GM19025 (cell line): ENCODE results near the gene ZNF511.
"Not testable (repeated sequence)": the region's sequence is repeated elsewhere in the genome, so short reads cannot be mapped to it uniquely, and the experiment has no call there.

Experiments used
- ATAC-seq: cut with Tn5 transposase; IDR thresholded peaks from one replicate; pipeline ENCODE4 v1.9.1; 2021; ENCODE audit warnings: mild to moderate bottlenecking, low read depth, moderate library complexity; ENCODE audit not compliant: unreplicated experiment

Gene ZNF511

DNA sequence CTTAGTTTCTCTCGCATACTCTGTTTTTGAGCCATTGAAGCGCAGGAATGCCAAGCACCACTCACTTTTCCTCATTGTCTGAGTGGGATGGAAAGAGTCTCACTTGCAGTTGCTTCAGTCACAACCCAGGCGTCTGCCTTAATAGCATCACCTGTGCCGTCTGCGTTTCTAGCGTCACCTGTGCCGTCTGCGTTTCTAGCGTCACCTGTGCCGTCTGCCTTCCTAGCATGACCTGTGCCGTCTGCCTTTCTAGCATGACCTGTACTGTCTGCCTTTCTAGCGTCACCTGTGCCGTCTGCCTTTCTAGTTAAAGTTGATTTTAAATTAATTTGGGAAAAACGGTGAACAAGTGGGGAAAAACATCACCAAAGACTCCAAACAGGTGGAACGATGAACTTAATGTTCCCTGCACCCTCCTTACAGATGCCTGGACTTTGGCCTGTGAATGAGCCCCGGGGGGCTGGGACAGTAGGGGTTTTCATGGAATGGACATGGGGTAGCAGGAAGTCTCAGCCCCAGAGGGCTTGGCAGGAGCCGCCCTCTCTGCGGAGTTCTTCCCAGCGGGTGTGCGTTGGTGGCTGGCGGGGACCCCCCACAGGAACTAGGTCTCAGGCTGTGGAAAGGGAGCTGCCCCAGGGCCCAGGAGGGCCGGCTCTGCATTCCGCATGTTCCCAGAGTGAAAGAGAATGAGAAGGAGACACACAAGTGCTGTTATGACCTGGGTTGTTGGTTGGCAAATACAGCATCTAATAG is 3.5 kb downstream of the ZNF511 start:
- no peak for ATAC-seq

DNA sequence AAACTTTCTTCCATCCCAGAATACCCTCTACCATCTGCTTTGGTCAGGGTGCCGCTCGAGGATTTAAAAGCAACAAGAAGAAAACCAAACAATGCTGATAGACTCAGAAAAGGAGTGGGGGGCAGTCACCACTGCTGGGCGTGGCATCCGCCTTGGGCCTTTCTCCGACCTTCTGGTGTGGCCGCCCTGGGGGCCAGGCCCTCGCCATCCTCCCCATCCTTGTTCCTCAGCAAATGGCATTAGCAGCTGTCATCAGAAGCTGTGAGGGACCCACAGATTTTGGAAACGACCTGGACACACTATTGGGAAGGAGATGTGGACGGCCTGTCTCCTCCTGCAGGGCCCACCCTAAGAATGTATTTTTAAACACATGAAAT is 4.0 kb downstream of the ZNF511 start:
- ATAC-seq, result no peak

DNA sequence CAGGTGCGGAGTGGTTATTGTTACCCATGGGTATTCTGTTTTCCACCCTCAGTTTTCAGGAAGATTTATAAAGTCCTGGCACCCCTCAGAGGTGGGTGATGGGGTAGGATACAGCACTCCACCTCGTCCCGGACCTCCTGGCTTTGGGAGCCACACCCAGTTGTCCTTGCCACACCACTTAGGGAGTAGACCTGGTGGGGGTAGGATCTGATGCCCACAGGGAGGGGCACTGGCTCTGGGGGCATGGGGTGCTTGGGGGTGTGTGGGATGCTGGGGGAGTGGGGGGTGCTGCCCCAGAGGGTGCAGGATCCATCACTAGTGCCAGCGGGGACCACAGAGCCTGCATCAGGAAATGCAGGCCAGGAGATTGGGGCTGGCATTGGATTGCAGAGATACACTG is 4.5 kb downstream of the ZNF511 start:
- ATAC-seq, result no peak

DNA sequence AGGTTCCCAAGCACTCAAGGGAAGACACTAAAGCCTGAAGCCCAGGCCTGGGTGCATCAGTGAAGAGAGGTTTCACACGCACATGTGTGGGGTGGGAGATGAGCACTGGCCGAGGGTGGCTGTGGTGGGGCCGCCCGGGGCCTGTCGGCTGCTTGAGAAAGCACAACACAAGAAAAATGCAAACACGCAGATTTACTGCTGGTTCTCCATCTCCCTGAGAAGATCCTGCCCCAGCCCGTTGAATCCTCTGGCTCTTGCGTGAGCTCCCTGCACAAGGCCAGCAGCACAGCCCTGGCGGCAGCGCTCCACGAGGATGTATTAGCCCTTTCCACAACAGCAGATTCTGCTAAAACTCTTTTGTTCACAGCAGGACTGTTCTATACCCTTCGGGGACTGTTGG is 6.2 kb downstream of the ZNF511 start:
- ATAC-seq, result no peak

DNA sequence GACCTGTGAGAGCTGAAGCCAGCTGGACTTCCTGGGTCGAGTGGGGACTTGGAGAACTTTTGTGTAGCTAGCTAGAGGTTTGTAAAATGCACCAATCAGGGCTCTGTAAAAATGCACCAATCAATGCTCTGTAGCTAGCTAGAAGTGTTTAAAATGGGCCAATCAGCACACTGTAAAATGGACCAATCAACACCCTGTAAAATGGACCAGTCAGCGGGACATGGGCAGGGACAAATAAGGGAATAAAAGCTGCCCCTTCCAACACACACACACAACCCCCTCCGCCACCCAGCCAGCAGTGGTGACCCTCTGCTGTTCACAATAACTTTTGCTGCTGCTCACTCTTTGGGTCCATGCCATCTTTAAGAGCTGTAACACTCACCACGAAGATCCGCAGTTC is 7.1 kb downstream of the ZNF511 start:
- ATAC-seq, result no peak

DNA sequence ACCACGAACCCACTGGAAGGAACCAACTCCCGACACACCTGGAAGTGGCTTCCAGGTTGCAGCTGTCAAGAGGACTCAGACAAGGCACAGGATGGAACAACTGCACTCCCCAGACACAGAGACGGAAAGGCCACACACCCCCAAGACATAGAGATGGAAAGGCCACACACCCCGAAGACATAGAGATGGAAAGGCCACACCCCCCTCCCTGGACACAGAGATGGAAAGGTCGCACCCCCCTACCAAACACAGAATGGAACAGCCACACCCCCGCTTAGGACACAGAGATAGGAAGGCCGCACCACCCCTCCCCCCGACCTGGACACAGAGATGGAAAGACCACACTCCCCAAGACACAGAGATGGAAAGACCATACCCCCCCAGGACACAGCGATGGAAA is 7.6 kb downstream of the ZNF511 start:
- ATAC-seq, result no peak

DNA sequence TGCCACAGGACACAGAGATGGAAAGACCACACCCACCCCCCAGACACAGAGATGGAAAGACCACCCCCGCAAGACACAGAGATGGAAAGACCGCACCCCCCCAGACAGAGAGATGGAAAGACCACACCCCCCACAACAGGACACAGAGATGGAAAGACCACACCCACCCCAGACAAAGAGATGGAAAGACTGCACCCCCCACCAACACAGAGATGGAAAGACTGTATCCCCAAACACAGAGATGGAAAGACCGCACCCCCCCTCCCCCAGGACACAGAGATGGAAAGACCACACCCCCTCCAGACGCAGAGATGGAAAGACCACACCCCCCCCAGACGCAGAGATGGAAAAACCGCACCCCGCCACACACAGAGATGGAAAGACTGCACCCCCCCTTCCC is 8.0 kb downstream of the ZNF511 start:
- no peak for ATAC-seq

DNA sequence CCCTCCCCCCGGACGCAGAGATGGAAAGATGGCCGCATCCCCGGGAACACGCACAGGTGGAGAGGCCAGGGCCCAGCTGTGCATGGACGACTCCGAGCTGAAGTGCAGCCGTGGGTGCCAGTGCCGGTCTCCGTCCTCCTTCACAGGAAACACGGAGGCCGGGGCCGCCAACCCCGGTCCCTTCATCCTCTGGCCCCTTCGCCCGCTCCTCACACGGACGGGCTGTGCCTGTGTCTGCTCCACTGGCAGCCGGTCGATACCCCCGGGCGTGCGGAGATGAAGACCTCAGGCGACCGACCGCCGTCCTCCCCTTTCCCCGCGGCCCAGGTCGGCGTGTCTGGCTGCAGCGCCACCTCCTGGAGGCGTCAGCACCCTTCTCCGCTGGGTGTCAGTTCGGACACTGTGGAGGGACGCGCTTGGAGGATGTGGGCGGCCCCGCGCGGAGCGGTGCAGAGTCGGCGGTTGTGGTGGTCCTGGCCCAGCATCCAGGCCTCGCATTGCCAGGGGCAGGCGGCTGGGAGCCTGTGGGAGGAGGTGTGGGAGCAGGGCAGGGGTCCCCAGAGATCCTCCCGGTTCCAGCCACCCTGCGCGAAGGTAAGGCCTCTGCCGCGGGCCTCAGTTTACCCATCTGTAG is 9.9 kb downstream of the ZNF511 start:
- no peak for ATAC-seq

DNA sequence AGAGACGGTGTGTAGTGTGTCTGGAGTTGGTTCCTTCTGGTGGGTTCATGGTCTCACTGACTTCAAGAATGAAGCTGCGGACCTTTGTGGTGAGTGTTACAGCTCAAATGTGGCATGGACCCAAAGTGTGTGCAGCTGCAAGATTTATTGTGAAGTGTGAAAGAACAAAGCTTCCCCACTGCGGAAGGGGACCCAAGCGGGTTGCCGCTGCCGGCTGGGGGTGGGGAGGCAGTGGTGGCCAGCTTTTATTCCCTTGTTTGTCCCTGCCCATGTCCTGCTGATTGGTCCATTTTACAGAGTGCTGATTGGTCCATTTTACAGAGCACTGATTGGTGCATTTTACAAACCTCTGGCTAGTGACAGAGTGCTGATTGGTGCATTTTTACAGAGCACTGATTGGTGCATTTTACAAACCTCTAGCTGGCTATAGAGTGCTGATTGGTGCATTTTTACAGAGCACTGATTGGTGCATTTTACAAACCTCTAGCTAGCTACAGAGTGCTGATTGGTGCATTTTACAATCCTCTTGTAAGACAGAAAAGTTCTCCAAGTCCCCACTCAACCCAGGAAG is 12.2 kb downstream of the ZNF511 start:
- ATAC-seq, result not testable (repeated sequence)

DNA sequence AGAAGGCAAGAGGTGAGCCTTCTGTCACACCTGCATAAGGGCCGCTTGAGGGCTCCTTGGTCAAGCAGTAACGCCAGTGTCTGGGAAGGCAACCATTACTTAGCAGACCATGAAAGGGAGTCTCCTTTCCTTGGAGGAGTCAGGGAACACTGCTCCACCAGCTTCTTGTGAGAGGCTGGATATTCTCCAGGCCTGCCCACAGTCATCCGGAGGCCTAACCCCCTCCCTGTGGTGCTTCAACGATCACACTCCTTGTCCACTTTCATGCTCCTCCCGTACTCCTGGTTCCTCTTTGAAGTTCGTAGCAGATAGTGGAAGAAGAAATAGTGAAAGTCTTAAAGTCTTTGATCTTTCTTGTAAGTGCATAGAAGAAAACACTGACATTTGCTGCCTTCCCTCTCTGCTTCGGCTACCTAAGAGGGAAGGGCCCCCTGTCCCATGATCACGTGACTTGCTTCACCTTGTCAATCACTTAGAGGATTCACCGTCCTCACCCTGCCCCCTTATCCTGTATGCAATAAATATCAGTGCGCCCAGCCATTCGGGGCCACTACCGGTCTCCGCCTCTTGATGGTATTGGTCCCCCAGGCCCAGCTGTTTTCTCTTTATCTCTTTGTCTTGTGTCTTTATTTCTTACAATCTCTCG is 13.5 kb downstream of the ZNF511 start:
- not testable (repeated sequence) for ATAC-seq

DNA sequence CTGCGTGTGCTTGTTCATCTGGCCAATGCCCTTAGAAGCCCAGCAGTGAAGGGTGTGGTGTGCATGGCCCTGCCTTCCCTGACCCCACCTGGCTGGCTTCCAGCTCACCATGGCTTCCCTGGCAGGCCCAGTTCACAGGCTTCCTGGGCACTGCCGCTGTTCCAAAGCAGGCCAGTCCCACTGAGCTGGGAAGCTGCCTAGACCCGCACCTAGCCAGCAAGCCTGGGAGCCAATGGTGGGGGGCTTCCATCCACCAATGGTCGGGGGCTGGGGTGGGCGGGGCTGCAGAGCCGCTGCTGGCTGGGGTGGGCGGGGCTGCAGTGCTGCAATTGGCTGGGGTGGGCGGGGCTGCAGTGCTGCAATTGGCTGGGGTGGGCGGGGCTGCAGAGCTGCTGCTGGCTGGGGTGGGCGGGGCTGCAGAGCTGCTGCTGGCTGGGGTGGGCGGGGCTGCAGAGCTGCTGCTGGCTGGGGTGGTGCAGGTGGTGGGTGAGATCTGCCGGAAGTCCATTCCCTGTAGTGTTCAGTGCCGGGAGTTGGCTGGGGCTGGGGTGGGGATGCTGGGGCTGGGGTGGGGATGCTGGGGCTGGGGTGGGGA is 15.6 kb downstream of the ZNF511 start:
- no peak for ATAC-seq

DNA sequence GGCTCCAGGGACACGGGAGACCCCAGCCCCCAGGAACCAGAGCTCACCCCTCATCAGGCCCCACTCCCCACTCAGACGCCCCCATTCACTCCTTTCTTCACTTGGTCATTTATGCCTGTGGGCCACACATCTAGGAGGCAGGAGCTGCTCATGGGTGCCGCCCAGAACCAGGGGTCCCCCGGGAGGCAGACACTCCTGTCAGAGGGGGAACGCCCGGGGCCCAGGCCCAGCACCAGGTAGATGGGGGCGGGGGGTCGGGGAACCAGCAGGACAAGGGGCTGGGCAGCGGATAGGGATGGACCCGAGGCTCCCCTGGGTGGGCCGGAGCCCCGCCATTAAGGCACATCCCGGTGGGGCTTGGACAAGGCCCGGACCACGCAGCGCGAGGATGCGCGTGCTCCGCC is 16.1 kb downstream of the ZNF511 start:
- no peak for ATAC-seq

DNA sequence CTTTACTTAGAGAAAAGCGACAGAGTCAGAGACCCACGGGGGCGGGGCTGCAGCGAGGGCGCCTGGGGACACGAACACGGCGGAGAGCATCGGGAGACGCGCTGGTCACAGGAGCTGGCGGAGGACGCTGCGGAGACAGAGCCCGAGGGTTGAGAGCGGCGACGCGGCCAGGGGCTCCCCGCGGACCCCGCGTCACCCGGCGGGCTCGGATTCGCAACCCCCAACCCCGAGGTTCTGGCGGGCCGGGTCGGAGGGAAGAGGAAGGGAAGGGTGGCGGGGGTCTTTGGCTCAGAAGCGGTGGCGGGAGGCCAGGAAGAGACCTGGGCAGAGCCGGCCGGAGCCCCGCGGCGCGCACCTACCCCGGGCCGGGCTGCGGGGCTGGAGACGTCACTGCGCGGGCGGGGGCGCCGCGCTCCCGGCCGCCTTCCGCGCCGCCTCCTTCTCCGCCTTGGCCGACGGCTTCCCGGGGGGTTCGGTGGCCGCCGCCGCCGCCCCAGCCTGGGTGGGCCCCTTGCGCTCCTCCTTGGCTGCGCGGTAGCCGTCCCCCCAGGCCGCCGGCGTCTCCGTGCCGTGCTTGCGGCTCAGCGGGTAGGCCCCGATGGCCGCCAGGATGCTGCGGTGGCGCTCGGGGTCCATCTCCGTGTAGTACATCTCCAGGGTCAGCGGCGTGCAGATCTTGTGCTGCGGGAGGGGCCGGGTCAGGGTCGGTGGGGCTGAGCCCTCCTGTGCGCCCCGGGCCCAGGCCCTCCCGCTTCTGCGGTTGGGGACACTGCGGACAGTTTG is 16.9 kb downstream of the ZNF511 start:
- ATAC-seq, result no peak

DNA sequence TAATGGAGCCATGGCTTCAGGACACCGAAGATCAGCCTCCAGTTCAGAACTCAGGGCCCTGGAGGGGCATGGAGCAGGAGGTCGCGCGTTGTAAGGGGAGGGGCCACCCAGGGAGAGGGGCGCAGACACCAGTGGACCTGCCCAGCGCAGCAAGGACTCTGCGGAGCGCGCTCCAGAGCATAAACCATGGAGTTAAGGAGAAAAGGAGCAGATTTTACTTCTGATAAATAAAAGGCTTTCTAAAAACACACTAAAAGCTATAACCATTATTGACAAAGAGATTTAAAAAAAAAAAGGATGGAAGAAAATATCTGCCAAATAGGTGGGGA is 17.5 kb downstream of the ZNF511 start:
- no peak for ATAC-seq

DNA sequence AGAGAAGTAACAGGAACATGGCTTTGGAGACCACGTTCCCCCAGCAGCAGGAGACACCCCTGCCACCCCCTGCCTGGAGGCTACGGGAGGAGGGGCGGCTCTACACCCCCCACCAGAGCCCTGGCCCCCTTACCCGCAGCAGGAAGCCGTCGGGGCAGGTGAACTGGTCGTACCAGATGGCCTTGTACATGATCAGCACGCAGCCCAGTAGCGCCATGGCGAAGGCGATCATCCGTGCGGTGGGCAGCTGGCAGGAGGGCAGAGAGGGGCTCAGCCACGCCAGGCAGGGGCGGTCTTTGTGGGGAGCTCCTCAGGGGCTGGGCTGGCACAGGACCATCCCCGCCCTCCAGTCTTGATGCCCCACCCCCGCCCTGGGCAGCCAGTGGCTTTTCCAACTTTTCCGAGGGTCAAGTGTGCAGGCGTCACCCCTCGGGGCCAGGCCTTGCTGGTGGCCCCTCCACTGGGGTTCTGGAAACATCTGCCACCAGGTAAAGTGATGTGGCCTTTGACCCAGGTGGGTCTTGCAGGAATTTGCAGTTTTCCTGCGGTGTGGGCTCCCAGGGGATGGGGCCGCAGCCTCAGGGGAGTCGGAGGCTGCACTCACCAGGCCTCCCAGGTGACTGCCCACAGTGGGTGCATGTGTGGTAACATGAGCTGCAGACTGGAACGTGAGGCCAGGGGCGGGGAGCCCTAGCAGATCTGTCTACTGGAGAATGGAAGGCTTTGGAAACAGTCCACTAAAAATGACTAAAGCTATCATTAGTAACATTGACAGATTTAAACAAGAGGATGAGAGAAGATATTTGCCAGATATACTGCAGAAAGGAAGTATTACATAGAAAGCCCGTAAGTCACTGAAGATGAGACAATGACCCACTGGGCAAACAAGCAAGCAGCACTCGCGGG is 18.3 kb downstream of the ZNF511 start:
- ATAC-seq, result no peak

DNA sequence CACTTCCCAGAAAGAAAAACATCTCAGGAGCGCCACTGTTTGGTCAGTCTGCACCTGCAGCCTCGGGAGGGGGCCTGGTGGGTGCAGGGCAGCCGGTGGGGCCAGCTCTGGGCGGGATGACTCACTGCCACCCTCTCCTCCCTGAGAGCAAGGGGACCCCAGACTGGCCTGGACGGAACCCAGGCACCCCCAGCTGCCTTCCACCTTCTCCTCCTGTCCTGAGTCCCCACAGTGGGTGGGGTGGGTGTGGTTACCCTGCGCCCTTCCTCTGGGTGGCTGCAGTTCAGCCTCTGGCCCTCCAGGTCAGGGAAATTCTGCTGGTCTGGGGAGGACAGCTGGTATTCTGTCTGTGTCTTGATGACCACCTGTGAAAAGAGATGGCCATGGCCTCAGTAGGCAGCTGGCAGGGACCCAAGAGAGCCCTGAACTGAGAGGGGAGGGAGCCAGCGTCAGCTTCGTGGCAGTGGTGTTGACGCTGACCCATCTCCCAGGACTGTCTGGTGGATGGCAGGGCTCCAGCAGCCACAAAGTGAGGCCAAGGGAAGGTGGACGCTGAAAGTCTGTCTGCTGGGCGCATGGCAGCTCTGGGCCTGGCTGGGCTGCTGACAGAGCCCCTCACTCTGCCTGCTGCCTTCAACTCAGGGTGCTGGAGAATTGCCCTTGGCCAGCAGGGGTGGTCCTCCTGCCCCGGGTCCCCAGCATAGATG is 19.1 kb downstream of the ZNF511 start:
- no peak for ATAC-seq

DNA sequence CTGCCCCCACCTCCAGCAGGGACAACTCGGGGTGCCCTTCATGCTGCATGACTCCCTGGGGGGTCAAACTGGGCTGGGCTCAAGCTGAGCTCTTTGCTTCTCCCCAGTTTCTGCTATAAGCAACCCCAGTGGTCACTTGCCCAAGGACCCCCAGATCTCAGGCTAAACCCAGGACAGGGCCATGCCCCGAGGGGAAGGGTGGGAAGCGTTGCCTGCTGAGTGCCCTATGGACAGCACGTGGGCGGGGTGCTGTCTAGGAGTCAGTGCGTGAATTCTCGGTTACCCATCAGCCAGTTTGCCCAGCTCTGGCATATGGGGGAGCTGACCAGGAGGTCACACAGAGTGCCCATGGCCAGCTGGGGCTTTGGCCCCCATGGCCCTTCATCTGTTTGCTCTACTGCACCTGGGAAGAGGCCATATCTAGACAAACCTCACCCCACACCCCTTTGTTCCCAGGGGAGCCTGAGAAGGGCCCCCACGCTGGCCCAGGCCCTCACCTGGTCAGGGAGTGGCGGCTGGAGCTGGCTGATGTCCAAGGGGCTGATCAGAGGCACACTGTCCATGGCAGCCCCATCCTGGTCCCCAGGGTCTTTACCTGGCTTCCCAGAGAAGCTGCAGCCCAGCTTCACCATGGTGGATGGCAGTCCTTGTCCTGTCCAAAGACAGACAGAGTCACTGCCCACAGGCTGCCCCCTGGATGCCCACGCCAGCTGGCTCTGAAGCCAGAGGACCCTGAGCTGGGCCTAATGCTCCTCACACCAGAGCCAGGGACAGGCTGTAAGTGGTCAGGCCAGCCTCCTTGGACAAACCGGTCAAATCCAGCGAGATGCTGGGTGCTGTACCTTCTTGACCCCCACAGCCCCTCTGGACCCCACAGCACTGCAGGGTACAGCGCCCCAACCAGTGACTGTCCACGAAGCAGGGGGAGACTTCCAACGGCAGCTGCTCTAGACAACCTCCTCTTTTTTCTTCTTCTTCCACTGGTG is 19.9 kb downstream of the ZNF511 start:
- no peak for ATAC-seq
